GM04503 (cell line): ENCODE data around the gene BMERB1.
"Not testable (repeated sequence)": the region's sequence is repeated elsewhere in the genome, so short reads cannot be mapped to it uniquely, and the experiment has no call there.

ENCODE experiments used
- DNase-seq: peaks from one replicate; pipeline ENCODE4 v3.0.0-alpha.2; 2012; ENCODE audit warnings: low read depth

The BMERB1 gene

DNA sequence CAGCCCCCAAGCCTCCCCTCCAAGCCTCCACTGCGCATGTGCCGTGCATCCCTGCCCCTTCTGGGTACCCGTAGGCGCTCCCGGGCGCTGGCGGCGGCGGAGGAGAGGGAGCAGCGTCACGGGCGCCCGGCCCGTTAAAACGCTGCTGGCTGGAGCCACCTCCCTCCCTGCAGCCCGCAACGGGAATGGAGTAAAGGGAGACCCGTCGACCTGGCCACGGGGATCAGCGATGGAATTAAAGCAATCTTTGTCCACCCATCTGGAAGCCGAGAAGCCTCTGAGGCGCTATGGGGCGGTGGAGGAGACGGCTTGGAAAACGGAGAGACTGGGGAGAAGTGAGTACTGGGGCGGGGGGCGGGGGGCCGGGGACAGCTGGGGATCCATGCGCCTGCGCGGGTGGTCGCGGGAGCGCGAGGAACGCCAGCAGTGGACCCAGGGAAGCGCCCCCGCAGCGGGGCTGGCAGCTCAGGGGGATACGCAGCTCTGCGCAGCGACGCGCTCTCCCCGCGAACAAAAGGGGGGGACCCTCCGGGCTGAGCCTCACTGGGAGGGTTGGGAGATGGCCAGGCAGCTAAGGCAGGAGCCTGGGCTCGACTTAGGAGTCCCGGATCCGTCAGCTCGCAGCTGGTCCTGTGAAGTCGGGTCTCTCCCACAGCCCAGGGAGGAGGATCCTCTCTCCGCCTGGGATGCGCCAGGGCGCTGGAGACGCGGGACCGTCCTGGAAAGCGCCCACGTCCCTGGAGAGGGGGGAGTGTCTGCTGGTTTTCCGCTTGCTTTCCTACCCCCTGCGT lies at the start of gene BMERB1:
Gene BMERB1 (plus strand): TSS at position 164 of the 791 bp plus-strand sequence. CDS start 66 bp downstream, at position 230.
- DNase-seq: peak; percentile 27

DNA sequence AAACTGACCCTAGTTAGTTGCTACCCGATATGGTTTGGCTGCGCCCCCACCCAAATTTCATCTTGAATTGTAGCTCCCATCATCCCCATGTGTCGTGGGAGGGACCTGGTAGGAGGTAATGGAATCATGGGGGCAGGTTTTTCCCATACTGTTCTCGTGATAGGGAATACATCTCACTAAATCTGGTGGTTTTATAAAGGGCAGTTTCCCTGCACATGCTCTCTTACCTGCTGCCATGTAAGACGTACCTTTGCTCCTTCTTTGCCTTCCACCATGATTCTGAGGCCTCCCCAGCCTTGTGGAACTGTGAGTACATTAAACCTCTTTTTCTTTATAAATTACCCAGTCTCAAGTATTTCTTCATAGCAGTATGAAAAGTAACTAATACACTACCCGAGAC lies 46.3 kb upstream of the BMERB1 start:
- DNase-seq: not testable (repeated sequence)

DNA sequence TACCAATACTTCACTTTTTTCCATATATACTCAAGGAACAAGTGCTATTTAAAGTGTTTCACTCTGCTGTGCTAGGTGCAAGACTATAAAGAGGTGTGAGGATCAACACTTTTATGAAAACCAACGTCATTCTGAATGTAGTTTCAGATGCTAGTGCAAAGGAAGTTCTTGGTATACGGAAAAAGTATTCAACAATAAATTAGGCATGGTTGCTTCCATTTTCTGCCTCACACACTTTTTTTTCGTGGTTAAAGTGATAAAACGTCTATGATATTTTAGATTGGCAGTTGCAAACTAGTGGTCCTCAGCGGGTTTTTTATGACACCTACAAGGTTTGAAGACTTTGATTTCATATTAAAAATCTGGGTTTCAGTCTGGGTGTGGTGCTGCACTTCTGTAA lies 44.5 kb upstream of the BMERB1 start:
- not testable (repeated sequence) for DNase-seq

DNA sequence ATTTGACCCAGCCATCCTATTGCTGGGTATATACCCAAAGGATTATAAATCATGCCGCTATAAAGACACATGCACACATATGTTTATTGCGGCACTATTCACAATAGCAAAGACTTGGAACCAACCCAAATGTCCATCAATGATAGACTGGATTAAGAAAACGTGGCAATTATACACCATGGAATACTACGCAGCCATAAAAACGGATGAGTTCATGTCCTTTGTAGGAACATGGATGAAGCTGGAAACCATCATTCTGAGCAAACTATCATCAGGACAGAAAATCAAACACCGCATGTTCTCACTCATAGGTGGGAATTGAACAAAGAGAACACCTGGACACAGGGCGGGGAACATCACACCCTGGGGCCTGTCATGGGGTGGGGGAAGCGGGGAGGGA lies 41.4 kb upstream of the BMERB1 start:
- not testable (repeated sequence) for DNase-seq

DNA sequence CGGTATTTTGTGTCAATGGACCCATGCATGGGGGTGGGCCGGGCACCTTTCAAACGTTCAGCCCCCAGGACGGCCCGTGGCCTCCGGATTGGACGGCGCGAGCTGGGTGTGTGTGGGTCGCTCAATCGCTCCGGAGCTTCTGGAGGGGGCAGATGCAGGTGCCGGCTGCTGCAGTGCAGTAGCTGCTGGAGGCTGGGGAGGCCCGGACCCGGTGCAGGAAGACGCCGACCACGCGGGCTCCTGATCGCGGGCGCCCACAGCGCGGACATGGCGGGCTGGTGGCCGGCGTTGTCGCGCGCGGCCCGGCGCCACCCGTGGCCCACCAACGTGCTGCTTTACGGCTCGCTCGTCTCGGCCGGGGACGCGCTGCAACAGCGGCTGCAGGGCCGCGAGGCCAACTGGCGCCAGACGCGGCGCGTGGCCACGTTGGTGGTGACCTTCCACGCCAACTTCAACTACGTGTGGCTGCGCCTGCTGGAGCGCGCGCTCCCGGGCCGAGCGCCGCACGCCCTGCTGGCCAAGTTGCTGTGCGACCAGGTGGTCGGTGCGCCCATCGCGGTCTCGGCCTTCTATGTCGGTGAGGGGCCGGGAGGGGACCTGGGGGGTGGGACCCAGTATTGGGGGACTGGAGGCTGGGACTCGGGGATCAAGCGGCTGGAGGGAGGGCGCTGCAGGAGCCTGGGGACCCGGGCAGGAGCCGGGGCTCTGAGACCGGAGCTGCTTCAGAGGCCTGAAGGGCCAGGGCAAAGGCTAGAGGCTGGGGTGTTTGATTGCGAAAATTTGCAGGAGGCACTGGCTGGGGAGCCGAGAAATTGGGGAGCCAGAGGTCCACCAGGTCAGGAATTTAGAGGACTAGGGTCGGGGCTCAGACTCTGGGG lies 38.5 kb upstream of the BMERB1 start, which contains the start of gene MPV17L:
Gene MPV17L (plus strand): TSS at position 124 of the 878 bp plus-strand sequence. CDS start 144 bp downstream, at position 268.
- not testable (repeated sequence) for DNase-seq

DNA sequence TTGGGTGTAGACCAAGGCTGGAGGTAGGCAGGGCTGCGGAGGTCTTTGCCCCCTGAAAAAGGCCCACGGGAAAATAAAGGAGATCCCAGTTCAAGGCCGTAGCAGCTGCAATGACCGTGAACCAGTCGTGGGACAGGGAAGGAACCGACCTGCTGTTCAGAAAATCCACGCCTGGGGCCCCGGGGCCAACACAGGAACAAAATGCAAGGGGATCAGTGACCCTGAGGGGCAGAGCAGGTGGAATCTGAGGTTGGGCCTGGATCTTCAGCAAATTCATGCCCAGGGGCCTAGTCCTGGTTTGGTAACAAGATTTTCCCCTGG lies 37.9 kb upstream of the BMERB1 start:
- not testable (repeated sequence) for DNase-seq

DNA sequence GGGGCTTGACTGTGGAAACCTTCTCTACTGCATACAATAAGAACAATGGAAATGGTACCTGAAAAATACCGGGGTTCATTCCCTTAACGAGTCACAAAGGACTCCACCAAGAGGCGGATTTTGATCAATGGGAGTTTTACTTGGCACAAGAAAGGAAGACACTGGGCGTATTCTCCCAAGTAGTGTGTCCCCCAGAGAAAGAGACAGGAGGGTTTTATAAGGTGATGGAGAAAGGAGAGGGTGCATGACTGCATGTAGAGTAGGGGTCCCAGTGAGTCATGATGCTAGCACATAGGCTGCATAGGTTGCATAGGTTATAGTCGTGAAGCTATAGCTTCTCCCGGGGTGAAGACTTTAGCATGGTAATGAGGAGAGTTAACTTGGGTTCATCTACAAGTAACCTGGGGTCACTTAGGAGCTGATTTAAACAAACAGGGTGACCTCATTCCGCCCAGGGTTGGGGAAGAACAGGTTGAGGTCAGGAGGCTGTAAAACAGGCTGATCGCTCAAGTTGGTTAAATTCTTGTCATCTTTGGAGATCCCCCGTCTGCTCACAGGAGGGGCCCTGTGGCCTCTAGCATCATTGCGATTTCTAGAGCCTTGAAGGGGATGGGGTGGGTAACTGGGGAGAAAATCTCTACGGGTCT lies 37.3 kb upstream of the BMERB1 start:
- DNase-seq: no peak

DNA sequence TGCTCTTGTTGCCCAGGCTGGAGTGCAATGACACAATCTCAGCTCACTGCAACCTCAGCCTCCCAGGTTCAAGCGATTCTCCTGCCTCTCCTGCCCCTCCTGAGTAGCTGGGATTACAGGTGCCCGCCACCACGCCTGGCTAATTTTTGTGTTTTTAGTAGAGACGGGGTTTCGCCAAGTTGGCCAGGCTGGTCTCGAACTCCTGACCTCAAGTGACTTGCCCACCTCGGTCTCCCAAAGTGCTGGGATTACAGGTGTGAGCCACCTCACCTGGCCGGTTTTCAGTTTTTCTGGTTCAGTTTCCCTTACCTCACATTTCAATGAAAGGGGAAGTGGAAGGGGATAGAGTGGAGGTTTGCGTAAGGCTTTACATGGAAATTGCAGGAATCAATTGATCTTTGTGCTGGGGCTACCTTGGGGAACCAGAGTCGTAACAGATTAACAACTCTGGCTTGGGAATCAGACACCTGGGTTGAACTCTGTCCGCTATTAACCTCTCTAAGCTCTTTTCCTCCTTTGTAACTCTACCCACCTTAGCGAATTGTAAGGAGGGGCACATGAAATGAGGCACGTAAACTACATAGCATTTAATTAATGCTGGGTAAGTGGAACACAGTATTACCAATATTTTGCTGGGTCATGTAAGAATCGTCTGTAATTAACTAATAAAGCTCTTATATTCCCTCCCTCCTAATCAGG lies 35.6 kb upstream of the BMERB1 start:
- DNase-seq: no peak

DNA sequence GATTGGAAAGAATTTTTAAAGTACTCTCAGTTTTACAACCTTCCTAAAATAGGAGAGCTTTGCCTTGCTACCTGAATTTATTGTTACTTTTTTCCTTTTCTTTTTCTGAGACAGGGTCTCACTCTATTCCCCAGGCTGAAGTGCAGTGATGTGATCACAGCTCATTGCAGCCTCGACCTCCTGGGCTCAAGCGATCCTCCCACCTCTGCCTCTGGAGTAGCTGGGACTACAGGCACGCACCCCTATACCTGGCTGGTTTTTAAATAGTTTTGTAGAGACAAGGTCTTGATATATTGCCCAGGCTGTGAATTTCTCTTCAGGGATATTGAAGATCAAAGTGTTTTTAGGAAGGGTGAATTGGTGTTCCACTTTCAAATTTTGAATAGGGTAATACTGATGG lies 35.1 kb upstream of the BMERB1 start:
- no peak for DNase-seq

DNA sequence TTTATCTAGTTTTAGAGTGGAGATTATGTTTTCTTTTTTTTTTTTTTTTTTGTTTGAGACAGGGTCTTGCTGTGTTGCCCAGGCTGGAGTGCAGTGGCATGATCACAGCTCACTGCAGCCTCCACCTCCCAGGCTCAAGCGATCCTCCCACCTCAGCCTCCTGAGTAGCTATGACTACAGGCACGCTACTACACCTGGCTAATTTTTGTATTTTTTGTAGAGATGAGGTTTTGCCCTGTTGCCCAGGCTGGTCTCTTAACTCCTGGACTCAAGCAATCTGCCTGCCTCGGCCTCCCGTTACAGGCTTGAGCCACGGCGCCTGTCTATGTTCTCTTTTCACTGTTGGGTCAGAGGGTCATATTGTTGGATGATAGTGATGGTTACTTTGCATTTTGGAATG lies 34.1 kb upstream of the BMERB1 start:
- DNase-seq: not testable (repeated sequence)

DNA sequence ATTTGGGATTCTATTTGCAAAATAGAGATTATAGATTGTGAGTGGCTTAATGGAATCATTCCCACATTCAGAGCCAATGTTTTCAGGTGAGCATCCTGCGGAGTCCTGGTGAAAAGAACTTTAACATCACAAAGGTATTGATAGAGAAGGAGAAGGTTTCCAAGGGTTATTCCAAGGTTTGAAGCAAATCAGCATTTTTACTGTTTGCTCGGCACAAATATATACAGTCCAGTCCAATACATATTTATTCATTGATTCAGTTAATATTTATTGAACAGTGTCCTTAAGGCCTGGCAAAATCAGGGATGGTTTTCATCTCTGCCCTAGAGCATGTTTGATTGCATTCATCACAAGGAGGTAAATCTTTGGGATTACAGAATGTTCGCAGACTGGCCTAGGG lies 32.4 kb upstream of the BMERB1 start:
- no peak for DNase-seq

DNA sequence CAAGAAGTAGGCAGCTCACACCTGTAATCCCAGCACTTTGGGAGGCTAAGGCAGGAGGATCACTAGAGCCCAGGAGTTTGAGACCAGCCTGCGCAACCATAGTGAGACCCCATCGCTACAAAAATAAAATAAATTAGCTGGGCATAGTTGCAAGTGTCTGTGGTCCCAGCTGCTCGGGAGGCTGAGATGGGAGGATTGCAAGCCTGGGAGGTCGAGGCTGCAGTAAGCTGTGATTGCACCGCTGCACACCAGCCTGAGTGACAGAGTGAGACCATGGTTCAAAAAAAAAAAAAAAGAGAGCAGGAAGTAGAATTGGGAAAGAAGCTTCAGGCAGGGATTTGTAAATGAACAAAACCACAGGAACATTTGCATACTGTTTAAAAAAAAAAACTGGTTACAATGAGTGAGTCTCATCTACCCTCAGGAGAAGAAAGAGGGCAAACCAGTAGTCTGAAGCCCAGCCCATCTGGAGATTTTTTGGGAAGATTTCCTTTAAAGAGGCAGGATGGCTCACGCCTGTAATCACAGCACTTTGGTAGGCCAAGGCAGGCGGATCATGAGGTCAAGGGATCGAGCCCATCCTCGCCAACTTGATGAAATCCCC lies 30.9 kb upstream of the BMERB1 start:
- DNase-seq: no peak

DNA sequence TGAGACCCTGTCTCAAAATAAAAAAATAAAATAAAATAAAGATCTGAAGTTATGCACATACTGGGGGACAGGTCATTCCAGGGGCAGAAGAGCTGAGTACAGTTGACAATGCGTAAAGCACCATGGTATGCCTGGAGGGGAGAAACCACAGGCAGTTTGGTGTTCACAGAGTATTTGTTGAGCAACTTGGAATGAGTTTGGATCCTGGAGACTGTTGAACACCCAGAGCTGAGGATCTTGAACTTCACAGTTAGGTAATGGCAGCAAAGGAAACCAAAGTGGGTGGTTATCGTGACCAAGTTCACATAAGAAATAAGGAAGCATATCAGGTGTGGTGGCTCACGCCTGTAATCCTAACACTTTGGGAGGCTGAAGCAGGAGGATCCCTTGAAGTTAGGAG lies 30.3 kb upstream of the BMERB1 start:
- DNase-seq: not testable (repeated sequence)

DNA sequence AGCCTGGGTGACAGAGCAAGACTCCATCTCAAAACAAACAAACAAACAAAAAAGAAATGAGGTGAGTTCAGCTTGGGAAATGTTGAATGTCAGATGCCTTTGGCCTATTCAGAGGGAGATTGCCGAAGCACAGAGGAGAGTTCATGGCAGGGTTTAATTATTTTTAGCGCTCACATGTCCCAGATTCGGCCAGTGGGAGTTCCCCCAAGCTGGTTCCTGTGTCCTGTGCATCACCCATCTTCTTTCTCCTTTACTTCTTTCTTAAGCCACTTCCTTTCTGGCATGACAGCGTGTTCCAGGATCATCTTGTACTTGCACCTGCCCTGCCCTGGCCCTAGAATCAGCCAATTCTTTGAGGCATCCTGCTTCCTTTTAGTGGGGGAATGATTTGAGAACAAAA lies 29.6 kb upstream of the BMERB1 start:
- no peak for DNase-seq

DNA sequence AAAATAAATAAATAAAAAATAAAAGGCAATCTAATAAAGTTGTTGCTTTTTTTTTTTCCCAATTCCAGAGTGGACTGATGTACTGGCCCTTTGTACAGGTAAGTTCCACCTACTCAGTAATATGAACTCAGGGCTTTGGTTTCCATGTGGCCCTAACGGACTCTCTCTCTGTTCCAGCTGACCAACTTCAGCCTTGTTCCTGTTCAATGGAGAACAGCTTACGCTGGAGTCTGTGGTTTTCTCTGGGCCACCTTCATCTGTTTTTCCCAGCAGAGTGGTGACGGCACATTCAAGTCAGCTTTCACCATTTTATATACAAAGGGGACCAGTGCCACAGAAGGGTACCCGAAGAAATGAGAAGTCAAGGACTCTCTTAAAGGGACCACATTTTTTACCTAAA lies 26.6 kb upstream of the BMERB1 start:
- DNase-seq: not testable (repeated sequence)

DNA sequence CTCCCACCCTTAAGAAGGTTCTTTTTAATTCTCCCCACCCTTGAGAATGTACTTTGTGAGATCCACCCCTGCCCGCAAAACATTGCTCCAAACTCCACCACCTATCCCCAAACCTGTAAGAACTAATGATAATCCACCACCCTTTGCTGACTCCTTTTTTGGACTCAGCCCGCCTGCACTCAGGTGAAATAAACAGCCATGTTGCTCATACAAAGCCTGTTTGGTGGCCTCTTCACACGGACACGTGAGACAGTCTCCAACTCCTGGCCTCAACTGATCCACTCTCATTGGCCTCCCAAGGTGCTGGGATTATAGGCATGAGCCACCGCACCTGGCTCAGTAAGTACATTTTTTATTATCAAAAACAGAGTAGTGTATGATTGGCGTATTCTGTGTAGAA lies 24.9 kb upstream of the BMERB1 start:
- DNase-seq: not testable (repeated sequence)

DNA sequence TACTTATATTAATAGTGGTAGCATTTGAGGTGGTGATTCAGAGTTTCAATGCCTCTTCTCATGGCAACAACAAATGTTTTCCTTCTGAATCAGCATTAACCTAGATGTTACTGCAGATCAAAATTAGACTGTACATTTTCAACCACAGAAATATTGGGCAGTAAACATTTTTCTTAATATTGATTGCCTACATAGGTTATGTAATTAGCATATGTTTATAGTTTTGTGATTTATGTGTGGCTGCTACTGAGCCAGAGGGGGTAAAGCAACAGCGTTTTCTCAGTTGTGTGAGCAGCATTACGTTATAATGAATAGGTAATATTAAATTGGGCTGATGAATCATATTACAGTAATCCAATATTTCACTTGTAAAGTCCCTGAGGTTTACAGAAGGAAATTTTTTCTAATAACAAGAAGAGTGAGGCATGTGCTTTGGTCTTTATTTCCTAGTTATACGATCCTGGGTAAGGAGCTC lies 18.8 kb upstream of the BMERB1 start:
- DNase-seq: no peak

DNA sequence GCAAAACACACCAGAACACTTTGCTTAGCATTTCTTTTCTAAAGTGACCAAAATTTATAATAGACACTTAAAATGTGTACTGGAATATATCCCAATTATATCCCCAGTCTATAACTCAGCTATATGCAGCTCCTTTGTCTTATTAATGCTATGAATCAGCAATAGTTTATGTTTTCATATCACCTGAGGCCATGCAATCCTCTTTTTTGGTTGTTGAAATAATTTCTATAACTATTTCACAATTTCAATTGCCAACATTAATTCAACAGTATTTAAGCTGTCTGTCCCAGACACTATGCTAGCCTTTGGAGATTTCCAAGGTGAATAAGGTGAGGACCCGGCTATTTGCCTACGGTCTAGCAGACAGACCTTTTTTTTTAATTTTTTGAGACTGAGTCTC lies 17.2 kb upstream of the BMERB1 start:
- DNase-seq: no peak

DNA sequence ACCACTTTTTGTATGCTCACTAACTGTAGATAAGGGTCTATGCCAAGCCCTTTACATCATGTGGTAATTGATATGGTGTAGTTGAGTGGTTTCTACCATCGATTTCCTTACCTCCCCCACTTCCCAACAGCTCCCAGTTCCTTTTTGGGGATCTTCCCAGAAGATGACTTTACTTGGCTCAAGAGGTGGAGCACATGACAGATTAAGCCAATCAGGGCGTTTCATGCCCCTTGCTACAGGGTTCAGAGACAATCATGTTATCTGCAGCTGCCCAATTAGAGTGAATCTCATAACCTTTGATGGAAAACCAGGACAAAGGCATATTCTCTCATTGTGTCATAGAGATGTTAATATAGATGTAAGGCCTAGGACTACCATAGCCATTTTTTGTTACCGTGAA lies 16.2 kb upstream of the BMERB1 start:
- no peak for DNase-seq

DNA sequence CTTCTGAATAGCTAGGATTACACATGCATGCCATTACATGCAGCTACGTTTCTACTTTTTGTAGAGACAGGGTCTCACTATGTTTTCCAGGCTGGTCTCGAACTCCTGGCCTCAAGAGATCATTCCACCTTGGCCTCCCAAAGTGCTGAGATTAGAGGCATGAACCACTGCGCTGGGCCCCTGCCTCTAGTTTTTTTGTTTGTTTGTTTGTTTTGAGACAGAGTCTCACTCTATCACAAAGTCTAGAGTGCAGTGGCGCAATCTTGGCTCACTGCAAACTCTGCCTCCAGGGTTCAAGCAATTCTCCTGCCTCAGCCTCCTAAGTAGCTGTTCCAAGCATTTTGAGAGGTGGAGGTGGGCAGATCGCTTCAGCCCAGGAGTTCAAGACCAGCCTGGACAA lies 12.7 kb upstream of the BMERB1 start:
- DNase-seq: not testable (repeated sequence)

DNA sequence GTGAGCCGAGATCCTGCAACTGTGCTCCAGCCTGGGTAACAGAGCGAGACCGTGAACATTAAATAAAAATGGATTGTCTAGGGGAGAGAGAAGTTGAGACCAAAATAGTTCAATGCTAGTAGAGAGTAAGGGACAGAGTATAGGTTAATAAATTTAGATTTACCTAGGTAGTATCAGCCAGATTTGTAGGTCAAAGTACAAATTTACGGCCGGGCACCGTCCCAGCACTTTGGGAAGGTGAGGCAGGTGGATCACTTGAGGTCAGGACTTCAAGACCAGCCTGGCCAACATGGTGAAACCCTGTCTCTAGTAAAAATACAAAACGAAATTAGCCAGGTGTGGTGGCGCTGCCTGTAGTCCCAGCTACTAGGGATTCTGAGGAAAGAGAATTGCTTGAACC lies 12.2 kb upstream of the BMERB1 start:
- no peak for DNase-seq
